Measurements from ENCODE around the gene ARHGEF12.

DNA sequence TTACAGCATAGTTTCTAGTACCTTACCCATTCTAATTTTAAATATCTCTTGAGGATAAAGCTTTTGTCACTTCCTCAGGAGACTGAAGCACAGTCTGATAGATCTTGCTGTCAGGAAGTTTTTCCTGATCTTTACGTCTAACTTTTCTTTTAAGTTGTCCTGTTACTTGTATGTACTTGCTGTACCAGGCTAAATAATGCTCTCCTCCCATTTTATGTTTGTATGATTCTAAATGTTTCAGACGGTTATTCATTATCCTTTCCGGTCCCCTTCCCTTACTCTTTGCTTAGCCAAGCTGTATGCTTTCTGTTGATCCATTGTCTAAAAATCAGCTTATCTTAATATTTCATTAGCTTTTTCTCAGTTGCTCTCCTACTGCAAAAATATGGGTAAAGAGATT lies 6.0 kb downstream of the ARHGEF12 start:
- no peak for TF ChIP-seq CTCF (IDR thresholded peaks at IDR 0.05)
- no peak for TF ChIP-seq POLR2A (IDR thresholded peaks at IDR 0.05)

All from uterus (tissue), 2 donors.